SK-N-MC (cell line): ENCODE data around the gene METTL4.
A peak's percentile ranks its signal among the peaks of the same experiment; 100 is the strongest.
"Not testable (repeated sequence)": the region's sequence is repeated elsewhere in the genome, so short reads cannot be mapped to it uniquely, and the experiment has no call there.

Experiments used
- DNase-seq: peaks from one replicate; pipeline ENCODE4 v3.0.0-alpha.2; 2011; ENCODE audit warnings: low read depth, low spot score
- H3K27ac ChIP-seq: fragments of 200-600 bp; sonication (generic); 2 replicates; pipeline ENCODE4 v1.5.1; 2016; ENCODE audit warnings: mixed run types
- H3K36me3 ChIP-seq: fragments of 200-600 bp; sonication (generic); 2 replicates; pipeline ENCODE4 v1.6.1; 2017; ENCODE audit warnings: antibody characterized with exemption, low read length, mixed read lengths; ENCODE audit not compliant: insufficient read depth
- H3K4me3 ChIP-seq: fragments of 200-600 bp; sonication (generic); 2 replicates; pipeline ENCODE4 v1.5.1; 2016
- H3K9ac ChIP-seq: fragments of 200-600 bp; sonication (generic); 2 replicates; pipeline ENCODE4 v1.8.0; 2017; ENCODE audit warnings: mixed run types, mixed read lengths; ENCODE audit not compliant: insufficient read length
- H3K9me3 ChIP-seq: fragments of 200-600 bp; sonication (generic); 2 replicates; pipeline ENCODE4 v1.6.1; 2017; ENCODE audit warnings: low read depth, mild to moderate bottlenecking, antibody characterized with exemption, low read length, moderate library complexity, mixed read lengths
- EZH2 ChIP-seq: fragments of 200-600 bp; sonication (generic); IDR thresholded peaks from one replicate; pipeline ENCODE4 v1.6.1; 2017; ENCODE audit warnings: antibody characterized with exemption
- FOXP2 ChIP-seq: optimal IDR thresholded peaks from 2 replicates; pipeline ENCODE3; 2011; ENCODE audit warnings: mild to moderate bottlenecking, moderate library complexity; ENCODE audit not compliant: insufficient read depth; ENCODE audit errors: extremely low read length, control extremely low read depth
- POLR2AphosphoS5 ChIP-seq: IDR thresholded peaks from 2 replicates; pipeline ENCODE4 v1.6.1; 2012; ENCODE audit warnings: mild to moderate bottlenecking, low read depth, low read length, borderline replicate concordance

The METTL4 gene

DNA sequence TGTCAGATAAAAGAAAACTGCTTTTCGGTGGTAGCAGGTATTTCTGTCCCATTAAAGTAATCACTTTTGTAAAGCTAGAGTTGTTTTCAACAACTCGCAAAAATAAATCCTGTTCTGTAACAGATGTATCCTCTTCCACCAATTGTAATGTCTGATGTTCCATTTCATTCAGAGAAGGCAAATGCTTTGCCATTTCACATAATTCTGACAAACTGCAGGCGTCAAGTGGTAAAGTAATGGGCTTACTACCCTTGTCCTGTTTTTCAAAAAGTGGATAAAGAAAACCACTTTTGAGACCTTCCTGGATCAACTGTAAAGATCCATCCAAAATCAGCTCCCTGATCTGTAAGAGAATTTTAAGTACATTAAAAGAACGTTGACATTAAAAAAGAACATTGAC is 16.6 kb downstream of the METTL4 start:
- no peaks in the 10 kb centered on the region for H3K9me3 ChIP-seq
- TF ChIP-seq FOXP2 (no peak), EZH2 (no peak), POLR2AphosphoS5 (no peak)

DNA sequence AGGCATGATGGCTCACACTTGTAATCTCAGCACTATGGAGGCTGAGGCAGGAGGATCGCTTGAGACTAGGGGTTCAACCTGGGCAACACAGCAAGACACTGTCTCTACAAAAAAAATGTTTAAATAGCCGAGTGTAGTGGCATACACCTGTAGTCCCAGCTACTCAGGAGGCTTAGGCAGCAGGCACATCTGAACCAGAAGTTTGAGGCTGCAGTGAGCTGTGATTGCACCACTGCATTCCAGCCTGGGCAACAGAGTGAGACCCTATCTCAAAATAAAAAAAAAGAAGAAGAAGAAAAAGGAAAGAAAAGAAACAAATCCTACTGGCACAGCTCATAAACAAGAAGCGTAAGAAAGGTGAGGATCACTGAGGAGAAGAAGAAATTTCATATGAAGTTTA is 19.9 kb downstream of the METTL4 start:
- Histone ChIP-seq H3K27ac (no peak overlapping the region), H3K9me3 (no peaks in the 10 kb centered on the region), H3K4me3 (no peak overlapping the region), H3K36me3 (no peaks in the 10 kb centered on the region), H3K9ac (no peak overlapping the region)
- TF ChIP-seq EZH2 (no peak), POLR2AphosphoS5 (no peak), FOXP2 (no peak)
- DNase-seq: no peak

More for the DNA sequence above, 16.6 kb downstream of the METTL4 start:
- Histone ChIP-seq H3K4me3 (no peak overlapping the region), H3K27ac (no peak overlapping the region), H3K36me3 (no peaks in the 10 kb centered on the region), H3K9ac (peak overlapping the region; percentile 18)
- no peak for DNase-seq

DNA sequence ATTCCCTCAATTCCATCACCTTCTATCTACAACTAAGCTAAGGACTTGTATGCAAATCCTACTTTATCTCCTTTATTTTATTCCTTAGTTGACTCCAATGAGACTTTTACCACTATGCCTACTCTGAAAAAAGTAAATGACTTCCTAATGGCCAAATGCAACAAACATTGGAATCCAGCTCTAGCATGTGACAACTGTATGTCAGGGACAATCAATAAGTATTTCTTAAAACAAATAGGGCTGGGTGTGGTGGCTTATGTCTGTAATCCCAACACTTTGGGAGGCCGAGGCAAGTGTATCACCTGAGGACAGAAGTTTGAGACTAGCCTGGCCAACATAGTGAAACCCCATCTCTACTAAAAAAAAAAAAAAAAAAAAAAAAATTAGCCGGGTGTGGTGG is 21.8 kb downstream of the METTL4 start:
- H3K36me3 ChIP-seq: no peaks in the 10 kb centered on the region
- DNase-seq: no peak
- no peak overlapping the region for H3K27ac ChIP-seq
- H3K9ac ChIP-seq: no peak overlapping the region
- no peak overlapping the region for H3K4me3 ChIP-seq
- no peaks in the 10 kb centered on the region for H3K9me3 ChIP-seq
- no peak for TF ChIP-seq EZH2

DNA sequence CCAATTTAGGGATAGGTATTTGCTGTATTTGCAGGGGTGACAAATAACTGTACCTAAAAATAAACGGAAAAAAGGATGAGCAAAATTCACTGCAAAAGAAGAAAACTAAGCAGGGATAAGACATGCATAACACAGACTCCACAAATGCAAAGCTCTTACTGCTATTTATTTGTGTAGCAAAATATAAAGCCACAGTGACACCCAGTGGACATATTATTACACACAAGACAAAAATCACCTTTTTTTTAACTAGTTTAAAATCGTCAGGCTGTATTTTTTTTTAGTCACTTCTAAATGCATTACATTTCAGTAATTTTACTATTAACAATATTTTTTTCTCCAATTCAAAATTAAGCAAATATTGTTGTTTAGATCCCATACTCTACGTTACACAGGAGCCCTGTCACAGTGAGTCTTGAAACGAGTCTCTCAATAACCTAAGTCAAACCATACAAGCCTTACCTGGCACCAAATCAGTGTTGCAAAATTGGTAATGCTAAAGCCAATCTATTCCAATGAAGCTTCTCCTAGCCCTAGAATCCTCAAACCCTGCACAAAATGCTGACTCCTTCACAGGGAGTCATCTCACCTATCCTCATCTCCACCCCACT is 23.7 kb downstream of the METTL4 start:
- no peaks in the 10 kb centered on the region for H3K36me3 ChIP-seq
- no peak overlapping the region for H3K9ac ChIP-seq
- H3K9me3 ChIP-seq: no peaks in the 10 kb centered on the region
- H3K27ac ChIP-seq: no peak overlapping the region
- TF ChIP-seq EZH2 (no peak), POLR2AphosphoS5 (no peak), FOXP2 (no peak)
- H3K4me3 ChIP-seq: no peak overlapping the region
- no peak for DNase-seq

DNA sequence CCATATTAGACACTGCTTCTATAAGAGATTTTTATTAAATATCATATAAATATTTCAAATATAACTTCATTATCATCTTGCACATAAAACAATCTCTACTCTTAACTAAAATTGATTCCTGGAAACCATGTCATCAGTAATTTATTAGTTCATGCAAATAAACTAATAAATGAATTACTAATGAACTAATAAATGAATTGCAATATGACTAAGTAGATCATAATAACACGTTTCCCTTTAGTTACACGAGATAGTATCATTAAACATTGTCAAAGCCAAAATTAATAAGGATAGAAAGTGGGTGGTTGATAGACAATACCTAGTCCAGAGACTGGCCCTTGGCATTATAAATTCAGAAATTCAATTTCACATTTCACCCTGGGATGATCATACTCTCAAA is 26.1 kb downstream of the METTL4 start:
- no peak for DNase-seq
- TF ChIP-seq FOXP2 (no peak), POLR2AphosphoS5 (no peak), EZH2 (no peak)
- H3K36me3 ChIP-seq: no peaks in the 10 kb centered on the region
- H3K9me3 ChIP-seq: no peaks in the 10 kb centered on the region
- no peak overlapping the region for H3K4me3 ChIP-seq
- H3K27ac ChIP-seq: no peak overlapping the region
- H3K9ac ChIP-seq: no peak overlapping the region

DNA sequence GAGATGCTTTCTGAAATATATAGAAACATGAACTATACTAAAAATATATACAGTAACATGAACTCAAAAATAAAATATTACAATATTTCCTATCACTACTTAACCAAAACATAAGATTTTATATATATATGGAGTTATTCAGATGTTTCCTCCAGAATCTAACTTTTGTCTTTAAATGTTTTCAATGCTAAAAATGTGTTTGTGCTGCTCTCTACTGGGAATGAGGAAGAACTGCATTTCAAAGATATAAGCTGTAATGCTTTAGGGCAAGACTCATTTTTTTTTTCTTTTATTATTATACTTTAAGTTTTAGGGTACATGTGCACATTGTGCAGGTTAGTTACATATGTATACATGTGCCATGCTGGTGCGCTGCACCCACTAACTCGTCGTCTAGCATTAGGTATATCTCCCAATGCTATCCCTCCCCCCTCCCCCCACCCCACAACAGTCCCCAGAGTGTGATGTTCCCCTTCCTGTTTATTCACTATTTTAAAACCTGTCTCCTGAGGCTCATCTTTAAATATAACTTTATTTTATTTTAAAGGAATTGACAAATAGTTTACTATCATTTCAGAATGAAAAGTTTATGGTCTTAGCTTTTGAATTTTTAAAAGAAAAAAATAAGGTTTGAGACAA is 29.3 kb downstream of the METTL4 start:
- not testable (repeated sequence) for DNase-seq, H3K9me3 ChIP-seq, H3K4me3 ChIP-seq

DNA sequence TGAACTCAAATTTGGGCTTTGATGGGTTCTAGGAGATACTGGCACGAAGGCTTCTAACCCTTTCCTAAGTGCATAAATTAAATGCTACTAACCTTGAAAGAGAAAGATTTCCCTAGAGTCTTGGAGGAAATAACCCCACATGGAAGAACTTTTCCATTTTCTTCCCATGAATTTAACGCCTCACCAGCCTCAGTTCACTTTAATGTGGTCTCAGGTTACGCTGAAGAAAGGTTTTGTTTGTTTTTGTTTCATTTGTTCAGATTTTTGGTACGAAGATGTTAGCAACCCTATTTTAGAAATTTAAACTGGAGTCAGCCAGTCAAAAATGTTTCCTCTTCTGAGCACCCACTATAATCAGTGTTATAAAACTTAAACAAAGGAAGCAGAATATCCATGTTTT is 30.7 kb downstream of the METTL4 start:
- Histone ChIP-seq H3K27ac (no peak overlapping the region), H3K36me3 (peaks cover 6% of the 10 kb centered on the region), H3K9ac (no peak overlapping the region), H3K4me3 (no peak overlapping the region), H3K9me3 (no peaks in the 10 kb centered on the region)
- no peak for DNase-seq
- TF ChIP-seq EZH2: no peak
- TF ChIP-seq POLR2AphosphoS5: no peak
- no peak for TF ChIP-seq FOXP2

More for the DNA sequence above, 29.3 kb downstream of the METTL4 start:
- not testable (repeated sequence) for H3K9ac ChIP-seq, H3K27ac ChIP-seq, H3K36me3 ChIP-seq

DNA sequence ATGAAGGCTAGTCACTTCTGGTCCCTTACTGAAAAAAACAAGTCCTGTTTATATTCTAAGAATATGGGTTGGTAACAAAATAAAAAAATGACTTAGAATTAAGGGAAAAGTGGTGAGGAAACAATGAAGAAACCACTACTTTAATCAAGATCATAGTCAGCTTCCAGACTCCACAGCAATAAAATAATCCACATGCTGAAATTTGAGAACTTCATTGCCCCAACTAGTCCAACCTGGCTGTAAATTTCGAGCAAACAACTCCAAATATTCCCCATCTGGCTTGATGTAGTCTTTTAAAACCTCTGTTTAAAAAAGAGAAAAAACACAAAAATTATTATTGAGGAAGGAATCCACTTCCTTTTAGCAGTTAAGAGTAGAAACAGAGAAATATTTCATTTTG is 32.5 kb downstream of the METTL4 start:
- Histone ChIP-seq H3K4me3 (no peak overlapping the region), H3K36me3 (peaks cover 6% of the 10 kb centered on the region), H3K9ac (no peak overlapping the region), H3K27ac (no peak overlapping the region), H3K9me3 (no peaks in the 10 kb centered on the region)
- TF ChIP-seq EZH2 (no peak), FOXP2 (no peak), POLR2AphosphoS5 (no peak)
- no peak for DNase-seq

DNA sequence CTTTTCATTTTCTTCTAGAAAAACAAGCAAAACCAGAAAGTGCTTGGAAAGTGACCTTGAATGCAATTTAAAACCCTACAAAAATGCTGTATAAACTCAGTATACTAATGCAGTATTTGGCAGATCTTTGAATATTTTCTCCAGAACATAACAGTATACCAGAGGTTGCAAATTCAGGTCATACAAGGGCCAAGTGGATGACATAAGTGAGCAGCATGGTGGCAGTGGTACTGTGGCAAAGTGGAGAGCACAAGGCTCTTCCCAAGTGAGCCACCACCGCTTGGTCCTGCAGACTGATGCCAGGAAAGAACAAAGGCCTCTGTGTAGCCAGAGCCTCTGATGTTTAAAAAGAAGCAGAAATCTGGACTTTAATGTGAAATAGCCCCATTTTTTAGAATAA is 33.1 kb downstream of the METTL4 start:
- no peak for DNase-seq
- TF ChIP-seq FOXP2 (no peak), EZH2 (no peak), POLR2AphosphoS5 (no peak)
- H3K36me3 ChIP-seq: peaks cover 6% of the 10 kb centered on the region
- H3K27ac ChIP-seq: no peak overlapping the region
- H3K4me3 ChIP-seq: no peak overlapping the region
- no peaks in the 10 kb centered on the region for H3K9me3 ChIP-seq
- no peak overlapping the region for H3K9ac ChIP-seq
